Measurements from ENCODE around the gene MEIS1. TPM values are rescaled to one million over a fixed set of nuclear protein-coding genes. Genes with fewer than 3 reads are reported as not detected.
A peak's percentile ranks its signal among the peaks of the same experiment; 100 is the strongest.
"Not testable (repeated sequence)": the region's sequence is repeated elsewhere in the genome, so short reads cannot be mapped to it uniquely, and the experiment has no call there.

MEIS1 gene
- total RNA-seq, 1 experiment from 2014 or later = 0.66 TPM

DNA sequence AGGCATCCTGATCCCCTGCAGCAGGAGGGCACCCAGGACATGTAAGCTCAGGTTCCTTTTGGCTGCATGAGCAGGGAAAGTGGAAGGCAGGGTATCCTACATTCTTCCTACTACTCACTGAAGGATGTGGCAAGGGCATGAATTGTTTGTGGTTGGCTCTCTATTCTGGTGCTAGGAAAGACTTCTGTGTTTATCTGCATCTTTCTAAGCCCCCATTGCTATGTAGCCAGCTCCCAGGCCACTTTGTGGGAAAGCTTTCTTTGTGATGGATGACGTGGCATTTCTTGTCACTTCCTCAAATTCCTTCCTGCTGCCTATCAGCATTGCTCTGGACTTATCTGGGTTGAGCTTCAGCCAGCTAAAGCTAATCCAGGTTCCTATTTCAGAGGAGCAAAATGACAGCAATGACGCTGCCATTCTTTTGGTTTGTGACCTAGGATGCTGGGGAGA is 46.2 kb downstream of the MEIS1 start:
- H3K4ac ChIP-seq (ENCODE audit: low read depth, low read length) = no peak overlapping the region
- H3K4me1 ChIP-seq (ENCODE audit: insufficient read depth, low read length) = 0 out of 2 replicates have a peak, but pooled peaks cover 3% of the 10 kb centered on the region
- no peaks in the 10 kb centered on the region; the same call in 1 of the 2 replicates for H3K27me3 Mint-ChIP-seq (ENCODE audit: low read depth)
- H3K27ac ChIP-seq (ENCODE audit: insufficient read length, low read depth, low read length) = no peak overlapping the region
- no peaks in the 10 kb centered on the region for H3K79me1 ChIP-seq (ENCODE audit: insufficient read depth, low read depth, low read length, poor library complexity, severe bottlenecking)
- H2BK5ac ChIP-seq (ENCODE audit: insufficient read length, low read length) = no peak overlapping the region
- H3K4me2 ChIP-seq (ENCODE audit: insufficient read depth, insufficient read length, low read length) = no peak overlapping the region
- H3K9me3 ChIP-seq (ENCODE audit: control insufficient read depth, low read depth, low read length) = no peaks in the 10 kb centered on the region
- peak; percentile 32 for DNase-seq
- no peak overlapping the region for H4K5ac ChIP-seq (ENCODE audit: insufficient read length, low read depth, low read length)
- no peak overlapping the region for H3K9ac ChIP-seq (ENCODE audit: extremely low read depth, insufficient read length, low read length)
- H4K20me1 ChIP-seq (ENCODE audit: control insufficient read depth, insufficient read depth, insufficient read length) = no peaks in the 10 kb centered on the region
- H3K56ac ChIP-seq (ENCODE audit: insufficient read length, low read depth, low read length) = no peak overlapping the region
- H2AFZ ChIP-seq (ENCODE audit: low read length) = peak overlapping the region; percentile 78
- peak overlapping the region in 2 of 3 experiments; percentile 50 to 66; a peak in 3 of 7 replicates for H3K27ac Mint-ChIP-seq
- H2BK20ac ChIP-seq (ENCODE audit: low read depth, low read length, poor library complexity, severe bottlenecking) = no peak overlapping the region
- no peak overlapping the region for H2BK120ac ChIP-seq (ENCODE audit: low read depth, low read length, poor library complexity, severe bottlenecking)
- H2AK5ac ChIP-seq (ENCODE audit: insufficient read length, low read length) = no peak overlapping the region
- peaks cover 0 to 3% of the 10 kb centered on the region in 2 experiments; a peak in 2 of 5 replicates for H3K9me3 Mint-ChIP-seq
- H3K79me2 ChIP-seq (ENCODE audit: insufficient read depth, low read length) = no peaks in the 10 kb centered on the region
- H4K8ac ChIP-seq (replicated peaks; ENCODE audit: insufficient read length, low read depth, low read length) = no peak overlapping the region
- no peaks in the 10 kb centered on the region for H3K27me3 ChIP-seq (ENCODE audit: insufficient read depth, low read length)
- H3K14ac ChIP-seq (ENCODE audit: insufficient read depth, low read length) = 0 out of 2 replicates have a peak overlapping the region, but pooled peaks have one; percentile 45
- no peak overlapping the region for H4K91ac ChIP-seq (ENCODE audit: insufficient read length, low read depth, low read length)
- H3K4me3 Mint-ChIP-seq = no peak overlapping the region
- H2BK15ac ChIP-seq (ENCODE audit: low read depth, low read length) = no peak overlapping the region
- H3T11ph ChIP-seq (ENCODE audit: low read length) = no peak overlapping the region
- WGBS (ENCODE audit: extremely low coverage, insufficient read length, low lambda C conversion rate) = no CpG with 5 or more reads among the region's 2 CpGs
- H3K23ac ChIP-seq (ENCODE audit: insufficient read length, low read depth, low read length) = no peak overlapping the region
- H3K4me1 Mint-ChIP-seq = peaks cover 10% of the 10 kb centered on the region in 2 experiments
- H3K36me3 Mint-ChIP-seq (ENCODE audit: insufficient read depth in 1 of 3, low read depth in 3 of 3) = 0 out of 7 replicates have a peak, but pooled peaks cover 0 to 2% (median 0%) of the 10 kb centered on the region in 3 experiments
- H3K18ac ChIP-seq (ENCODE audit: insufficient read length, low read depth, low read length) = peak overlapping the region; percentile 18
- H3K23me2 ChIP-seq (ENCODE audit: insufficient read length, low read depth, low read length, poor library complexity, severe bottlenecking) = no peaks in the 10 kb centered on the region
- H2BK12ac ChIP-seq (ENCODE audit: insufficient read length, low read depth, low read length) = no peak overlapping the region
- TF ChIP-seq, protein P1, sequence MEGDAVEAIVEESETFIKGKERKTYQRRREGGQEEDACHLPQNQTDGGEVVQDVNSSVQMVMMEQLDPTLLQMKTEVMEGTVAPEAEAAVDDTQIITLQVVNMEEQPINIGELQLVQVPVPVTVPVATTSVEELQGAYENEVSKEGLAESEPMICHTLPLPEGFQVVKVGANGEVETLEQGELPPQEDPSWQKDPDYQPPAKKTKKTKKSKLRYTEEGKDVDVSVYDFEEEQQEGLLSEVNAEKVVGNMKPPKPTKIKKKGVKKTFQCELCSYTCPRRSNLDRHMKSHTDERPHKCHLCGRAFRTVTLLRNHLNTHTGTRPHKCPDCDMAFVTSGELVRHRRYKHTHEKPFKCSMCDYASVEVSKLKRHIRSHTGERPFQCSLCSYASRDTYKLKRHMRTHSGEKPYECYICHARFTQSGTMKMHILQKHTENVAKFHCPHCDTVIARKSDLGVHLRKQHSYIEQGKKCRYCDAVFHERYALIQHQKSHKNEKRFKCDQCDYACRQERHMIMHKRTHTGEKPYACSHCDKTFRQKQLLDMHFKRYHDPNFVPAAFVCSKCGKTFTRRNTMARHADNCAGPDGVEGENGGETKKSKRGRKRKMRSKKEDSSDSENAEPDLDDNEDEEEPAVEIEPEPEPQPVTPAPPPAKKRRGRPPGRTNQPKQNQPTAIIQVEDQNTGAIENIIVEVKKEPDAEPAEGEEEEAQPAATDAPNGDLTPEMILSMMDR (conservative IDR thresholded peaks at IDR 0.05) = no peak

DNA sequence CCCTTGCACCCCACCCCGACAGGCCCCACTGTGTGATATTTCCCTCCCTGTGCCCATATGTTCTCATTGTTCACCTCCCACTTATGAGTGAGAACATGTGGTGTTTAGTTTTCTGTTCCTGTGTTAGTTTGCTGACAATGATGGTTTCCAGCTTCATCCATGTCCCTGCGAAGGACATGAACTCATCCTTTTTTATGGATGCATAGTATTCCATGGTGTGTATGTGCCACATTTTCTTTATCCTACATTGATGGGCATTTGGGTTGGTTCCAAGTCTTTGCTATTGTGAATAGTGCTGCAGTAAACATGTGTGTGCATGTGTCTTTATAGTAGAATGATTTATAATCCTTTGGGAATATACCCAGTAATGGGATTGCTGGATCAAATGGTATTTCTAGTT is 50.3 kb downstream of the MEIS1 start:
- not testable (repeated sequence) for H3K27me3 ChIP-seq (ENCODE audit: insufficient read depth, low read length); H3T11ph ChIP-seq (ENCODE audit: low read length); H3K36me3 Mint-ChIP-seq (ENCODE audit: insufficient read depth in 1 of 3, low read depth in 3 of 3); H3K9me3 Mint-ChIP-seq; H3K23ac ChIP-seq (ENCODE audit: insufficient read length, low read depth, low read length); H4K20me1 ChIP-seq (ENCODE audit: control insufficient read depth, insufficient read depth, insufficient read length); H3K27ac Mint-ChIP-seq; H2BK20ac ChIP-seq (ENCODE audit: low read depth, low read length, poor library complexity, severe bottlenecking); DNase-seq; H3K9me3 ChIP-seq (ENCODE audit: control insufficient read depth, low read depth, low read length); H3K14ac ChIP-seq (ENCODE audit: insufficient read depth, low read length); H3K4me2 ChIP-seq (ENCODE audit: insufficient read depth, insufficient read length, low read length); H3K56ac ChIP-seq (ENCODE audit: insufficient read length, low read depth, low read length); H2BK12ac ChIP-seq (ENCODE audit: insufficient read length, low read depth, low read length); H4K91ac ChIP-seq (ENCODE audit: insufficient read length, low read depth, low read length); H3K18ac ChIP-seq (ENCODE audit: insufficient read length, low read depth, low read length); H2BK5ac ChIP-seq (ENCODE audit: insufficient read length, low read length); H3K79me1 ChIP-seq (ENCODE audit: insufficient read depth, low read depth, low read length, poor library complexity, severe bottlenecking); H3K4me1 ChIP-seq (ENCODE audit: insufficient read depth, low read length); H3K23me2 ChIP-seq (ENCODE audit: insufficient read length, low read depth, low read length, poor library complexity, severe bottlenecking); H2AFZ ChIP-seq (ENCODE audit: low read length); H4K8ac ChIP-seq (replicated peaks; ENCODE audit: insufficient read length, low read depth, low read length); H2BK120ac ChIP-seq (ENCODE audit: low read depth, low read length, poor library complexity, severe bottlenecking); H3K4me3 Mint-ChIP-seq; H3K27me3 Mint-ChIP-seq (ENCODE audit: low read depth); H3K27ac ChIP-seq (ENCODE audit: insufficient read length, low read depth, low read length); H2BK15ac ChIP-seq (ENCODE audit: low read depth, low read length); H3K79me2 ChIP-seq (ENCODE audit: insufficient read depth, low read length); H4K5ac ChIP-seq (ENCODE audit: insufficient read length, low read depth, low read length); H3K4ac ChIP-seq (ENCODE audit: low read depth, low read length); H2AK5ac ChIP-seq (ENCODE audit: insufficient read length, low read length); H3K9ac ChIP-seq (ENCODE audit: extremely low read depth, insufficient read length, low read length)
- WGBS (ENCODE audit: extremely low coverage, insufficient read length, low lambda C conversion rate) = no CpG with 5 or more reads among the region's 2 CpGs
- peaks cover 24 to 25% of the 10 kb centered on the region in 2 experiments for H3K4me1 Mint-ChIP-seq

Data from H9 (cell line).